NOMO-1 treated with dmso at 0.1 percent for 144 hours (cell line): ENCODE data around the gene NRXN2.
A peak's percentile ranks its signal among the peaks of the same experiment; 100 is the strongest.

Source experiments
- DNase-seq: peaks from one replicate; lab custom pipeline; 2025; ENCODE audit not compliant: unreplicated experiment; lab: John Stamatoyannopoulos, UW

NRXN2 gene

GRCh38 chr11:64632654-64633053 is 90.3 kb downstream of the NRXN2 start:
- DNase-seq = no peak

GRCh38 chr11:64632237-64632636 is 90.8 kb downstream of the NRXN2 start:
- DNase-seq = no peak

GRCh38 chr11:64631675-64632074 is 91.3 kb downstream of the NRXN2 start:
- DNase-seq = no peak

- no peak for DNase-seq
Observed at GRCh38 chr11:64629796-64630562, 93.0 kb downstream of the NRXN2 start.

- DNase-seq = no peak
Observed at GRCh38 chr11:64629103-64629502, 93.9 kb downstream of the NRXN2 start.

- no peak for DNase-seq
Observed at GRCh38 chr11:64628596-64628995, 94.4 kb downstream of the NRXN2 start.

- no peak for DNase-seq
Observed at GRCh38 chr11:64627371-64627770, 95.6 kb downstream of the NRXN2 start.

- no peak for DNase-seq
Observed at GRCh38 chr11:64626637-64627036, 96.4 kb downstream of the NRXN2 start.

- peak; percentile 86 for DNase-seq
Observed at GRCh38 chr11:64624883-64625481, 98.0 kb downstream of the NRXN2 start.

GRCh38 chr11:64622681-64623080 is 100.3 kb downstream of the NRXN2 start:
- no peak for DNase-seq

GRCh38 chr11:64621283-64622019 is 101.5 kb downstream of the NRXN2 start:
- no peak for DNase-seq

- no peak for DNase-seq
Observed at GRCh38 chr11:64620381-64620971, 102.5 kb downstream of the NRXN2 start.

GRCh38 chr11:64619811-64620380 is 103.1 kb downstream of the NRXN2 start:
- no peak for DNase-seq

GRCh38 chr11:64619196-64619595 is 103.8 kb downstream of the NRXN2 start:
- no peak for DNase-seq

GRCh38 chr11:64616817-64617216 is 106.2 kb downstream of the NRXN2 start:
- no peak for DNase-seq

GRCh38 chr11:64614917-64615316 is 108.1 kb downstream of the NRXN2 start:
- DNase-seq = no peak

GRCh38 chr11:64613648-64614047 is 109.3 kb downstream of the NRXN2 start:
- no peak for DNase-seq

GRCh38 chr11:64611869-64612646 is 110.9 kb downstream of the NRXN2 start:
- no peak for DNase-seq

GRCh38 chr11:64611176-64611575 is 111.8 kb downstream of the NRXN2 start:
- DNase-seq = no peak

GRCh38 chr11:64610596-64610995 is 112.4 kb downstream of the NRXN2 start:
- DNase-seq = no peak
